Fibroblast of skin of right quadriceps (primary cell): ENCODE results near the gene E2F2.
"Not testable (repeated sequence)": the region's sequence is repeated elsewhere in the genome, so short reads cannot be mapped to it uniquely, and the experiment has no call there.

Source experiments
- DNase-seq: peaks from one replicate; pipeline ENCODE4 v3.0.0-alpha.2; 2013

The E2F2 gene

DNA sequence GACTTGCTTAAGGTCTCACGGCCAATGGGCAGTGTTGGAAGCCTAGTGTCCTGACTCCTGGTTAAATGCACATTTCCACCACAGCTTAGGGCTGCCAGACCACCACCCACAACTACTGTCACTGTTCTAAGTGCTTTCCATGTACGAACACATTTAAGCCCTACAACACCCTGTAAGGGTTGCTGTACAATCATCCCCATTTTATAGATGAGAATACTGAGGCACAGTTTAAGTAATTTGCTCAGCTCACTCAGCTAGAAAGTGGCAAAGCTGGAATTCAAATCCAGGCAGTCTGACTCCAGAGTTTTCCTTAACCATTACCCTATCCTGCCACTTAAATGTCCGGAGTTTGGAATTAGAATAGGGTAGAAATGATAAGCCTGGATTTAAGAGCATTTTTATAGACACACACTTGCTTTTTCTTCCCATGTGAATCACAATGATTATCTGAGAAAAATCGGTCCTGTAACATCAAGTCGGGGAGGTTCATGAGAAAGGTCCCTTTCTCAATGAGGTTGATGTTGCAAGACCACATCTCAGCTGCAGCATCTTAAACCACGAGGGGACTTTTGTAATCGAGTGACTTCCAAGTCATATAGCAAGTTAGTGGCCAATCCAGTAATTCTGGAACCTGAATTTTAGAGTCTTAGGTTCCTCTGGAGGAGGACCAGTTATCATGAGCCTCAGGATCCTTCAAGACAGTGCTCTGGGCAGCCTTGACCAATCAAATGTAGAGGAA is 8.6 kb downstream of the E2F2 start:
- DNase-seq = no peak

DNA sequence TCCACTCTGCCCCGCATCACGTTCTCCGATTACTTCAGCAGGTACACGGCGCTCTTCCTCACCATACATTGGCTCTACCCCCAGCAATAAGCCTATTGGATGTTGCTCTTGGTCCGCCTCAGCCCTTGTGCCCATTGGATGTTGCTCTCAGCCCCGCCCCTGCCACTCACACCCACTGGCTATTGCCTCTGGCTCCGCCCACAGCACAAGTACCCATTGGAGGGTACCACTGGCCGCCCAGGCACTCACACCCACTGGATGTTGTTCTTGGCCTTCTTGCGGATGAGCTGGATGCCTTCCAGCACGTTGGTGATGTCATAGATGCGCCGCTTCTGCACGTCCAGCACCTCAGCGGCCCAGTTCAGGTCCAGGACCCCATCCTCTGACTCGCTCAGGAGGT is 9.4 kb downstream of the E2F2 start:
- no peak for DNase-seq

GRCh38 chr1:23517581-23517980 is 13.5 kb downstream of the E2F2 start:
- DNase-seq = no peak

- no peak for DNase-seq
These were observed 15.1 kb downstream of the E2F2 start for GRCh38 chr1:23515905-23516304.

DNA sequence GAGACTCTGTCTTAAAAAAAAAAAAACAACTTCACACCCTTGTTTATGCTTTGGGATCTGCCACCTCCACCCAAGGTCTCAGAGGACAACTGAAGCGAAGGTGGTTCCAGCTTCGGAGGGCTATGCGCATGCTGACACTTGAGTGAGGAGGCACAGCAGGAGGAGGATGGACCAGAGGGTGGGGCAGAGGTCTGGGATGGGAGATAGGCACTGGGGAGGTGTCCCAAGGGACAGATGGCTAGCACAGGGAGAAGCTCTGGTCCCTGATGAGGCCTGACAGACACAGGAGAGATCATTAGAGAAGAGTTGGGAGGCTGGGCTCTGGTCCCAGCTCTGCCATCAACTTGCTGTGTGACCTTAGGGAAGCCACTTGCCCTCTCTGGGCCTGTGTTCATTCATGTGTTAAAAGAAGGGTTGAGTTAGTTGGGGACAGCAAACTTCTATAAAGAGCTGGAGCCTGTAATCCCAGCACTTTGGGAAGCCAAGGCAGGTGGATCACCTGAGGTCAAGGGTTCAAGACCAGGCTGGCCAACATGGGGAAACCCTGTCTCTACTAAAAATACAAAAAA is 16.8 kb downstream of the E2F2 start:
- no peak for DNase-seq

DNA sequence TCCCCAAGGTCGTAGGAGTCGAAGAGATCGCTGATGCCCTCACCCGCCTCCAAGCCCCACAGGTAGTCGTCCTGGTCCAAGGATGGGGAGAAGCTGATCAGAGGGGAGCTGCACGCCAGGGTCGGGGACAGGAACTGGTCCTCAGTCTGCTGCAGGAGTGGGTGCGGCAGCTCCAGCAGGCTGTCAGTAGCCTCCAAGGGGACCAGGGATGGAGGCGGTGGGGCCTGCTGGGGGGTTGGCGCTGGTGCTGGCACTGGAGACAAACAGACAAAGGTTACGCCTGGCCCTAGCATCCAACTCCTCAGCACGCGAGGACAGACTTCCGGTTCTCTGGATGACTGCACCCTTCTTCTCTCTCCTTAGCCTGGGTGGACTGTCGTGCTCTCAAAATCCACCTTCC is 21.1 kb downstream of the E2F2 start:
- no peak for DNase-seq

DNA sequence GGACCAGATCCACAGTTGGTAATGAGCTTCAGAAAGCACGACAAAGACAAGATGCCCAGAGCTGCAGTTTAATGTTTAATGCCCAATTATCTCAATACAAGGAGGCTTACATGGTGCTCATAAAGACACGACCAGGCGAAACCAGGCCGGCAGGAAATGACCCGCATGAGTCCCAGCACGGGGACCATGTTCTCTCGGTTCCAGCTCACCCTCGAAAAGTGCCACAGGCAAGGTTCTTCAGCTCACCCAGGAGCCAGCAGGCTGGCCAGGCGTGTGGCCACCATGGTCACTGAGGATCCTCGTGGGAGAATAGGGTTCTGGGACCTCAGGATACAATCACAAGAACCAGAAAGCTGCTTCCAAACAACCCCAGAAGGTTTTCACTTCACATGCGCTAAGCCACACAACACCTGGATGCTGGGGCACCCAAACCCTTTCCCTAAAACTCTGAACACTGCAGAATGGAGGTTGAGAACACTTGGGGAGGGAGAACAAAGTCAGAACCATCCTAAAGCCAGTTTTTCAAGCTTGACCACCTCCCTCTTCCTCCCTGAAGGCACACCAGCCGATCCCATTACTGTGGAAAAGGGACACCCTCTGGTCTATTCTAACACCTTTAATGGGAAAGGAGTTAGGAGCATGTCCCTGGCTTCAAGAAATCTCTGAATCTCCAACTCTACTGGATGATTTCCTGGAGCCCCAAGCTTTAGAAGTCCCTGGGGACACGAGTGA is 24.5 kb downstream of the E2F2 start:
- no peak for DNase-seq

DNA sequence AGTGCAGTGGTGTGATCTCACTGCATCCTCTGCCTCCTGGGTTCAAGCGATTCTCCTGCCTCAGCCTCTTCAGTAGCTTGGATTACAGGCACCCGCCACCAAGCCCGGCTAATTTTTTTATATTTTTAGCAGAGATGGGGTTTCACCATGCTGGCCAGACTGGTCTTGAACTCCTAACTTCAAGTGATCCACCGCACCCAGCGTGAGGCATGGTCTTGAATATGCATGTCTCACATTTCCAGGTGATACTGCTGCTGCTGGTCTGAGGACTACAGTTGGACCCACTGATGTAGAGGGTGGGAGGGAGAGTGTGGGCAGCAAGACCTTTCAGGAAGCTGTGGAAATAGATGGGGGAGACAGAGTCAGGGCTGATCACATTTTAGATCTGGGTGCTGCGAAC is 25.2 kb downstream of the E2F2 start:
- DNase-seq = no peak

- not testable (repeated sequence) for DNase-seq
These were observed 26.9 kb downstream of the E2F2 start for GRCh38 chr1:23504156-23504555.

DNA sequence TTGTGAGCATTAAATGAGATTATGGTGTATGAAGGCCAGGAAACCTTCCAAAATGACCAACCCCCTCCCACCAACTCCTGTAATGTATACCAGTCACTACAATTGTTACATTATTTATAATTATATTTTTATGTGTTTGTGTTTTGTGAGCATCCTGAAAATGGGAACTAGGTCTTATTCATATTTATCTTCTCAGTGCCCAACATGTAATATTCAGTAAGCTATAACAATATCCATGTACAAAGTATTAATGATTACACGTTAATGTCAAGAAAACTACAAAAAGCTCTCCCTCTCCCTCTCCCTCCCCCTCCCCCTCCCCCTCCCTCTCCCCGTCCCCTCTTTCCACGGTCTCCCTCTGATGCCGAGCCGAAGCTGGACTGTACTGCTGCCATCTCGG is 28.1 kb downstream of the E2F2 start:
- DNase-seq = no peak

- no peak for DNase-seq
These were observed 30.6 kb downstream of the E2F2 start for GRCh38 chr1:23500466-23500865.

DNA sequence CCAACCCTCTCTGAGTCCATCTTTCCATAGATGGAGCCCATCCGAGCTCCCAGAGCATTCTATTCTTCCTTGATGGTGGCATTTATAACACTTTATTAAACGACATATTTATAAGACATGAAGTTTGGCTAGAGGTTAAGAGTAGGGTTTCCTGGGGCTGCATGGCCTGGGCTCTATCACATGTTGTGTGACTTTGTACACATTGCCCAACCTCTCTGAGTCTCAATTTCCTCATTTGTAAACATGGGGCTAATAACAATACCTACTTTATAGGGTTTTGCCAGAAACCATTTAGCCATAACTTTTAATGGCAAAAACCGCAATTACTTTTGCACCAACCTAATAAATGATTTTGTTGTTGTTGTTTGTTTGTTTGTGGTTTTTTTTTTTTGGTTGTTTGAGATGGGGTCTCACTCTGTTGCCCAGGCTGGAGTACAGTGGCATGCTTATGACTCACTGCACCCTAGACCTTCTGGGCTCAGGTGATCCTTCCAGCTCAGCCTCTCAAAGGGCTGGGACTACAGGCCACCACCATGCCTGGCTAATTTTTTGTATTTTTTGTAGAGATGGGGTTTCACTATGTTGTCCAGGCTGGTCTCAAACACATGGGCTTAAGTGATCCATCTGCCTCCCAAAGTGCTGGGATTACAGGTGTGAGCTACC is 33.1 kb downstream of the E2F2 start:
- DNase-seq = no peak

GRCh38 chr1:23496490-23497181 is 34.4 kb downstream of the E2F2 start:
- DNase-seq = no peak

- DNase-seq = not testable (repeated sequence)
These were observed 36.2 kb downstream of the E2F2 start for GRCh38 chr1:23494836-23495235.

DNA sequence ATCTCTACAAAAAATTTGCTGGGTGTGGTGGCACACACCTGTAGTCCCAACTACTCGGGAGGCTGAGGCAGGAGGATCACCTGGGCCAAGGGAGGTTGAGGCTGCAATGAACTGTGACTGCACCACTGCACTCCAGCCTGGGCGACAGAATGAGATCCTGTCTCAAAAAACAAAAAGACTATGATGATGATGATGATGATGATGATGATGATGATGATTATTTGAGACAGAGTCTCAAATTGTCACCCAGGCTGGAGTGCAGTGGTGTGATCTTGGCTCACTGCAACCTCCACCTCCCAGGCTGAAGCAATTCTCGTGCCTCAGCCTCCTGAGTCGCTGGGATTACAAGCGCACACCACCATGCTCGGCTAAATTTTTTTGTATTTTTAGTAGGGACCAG is 38.3 kb downstream of the E2F2 start:
- not testable (repeated sequence) for DNase-seq

- no peak for DNase-seq
These were observed 38.8 kb downstream of the E2F2 start for GRCh38 chr1:23492132-23492720.

DNA sequence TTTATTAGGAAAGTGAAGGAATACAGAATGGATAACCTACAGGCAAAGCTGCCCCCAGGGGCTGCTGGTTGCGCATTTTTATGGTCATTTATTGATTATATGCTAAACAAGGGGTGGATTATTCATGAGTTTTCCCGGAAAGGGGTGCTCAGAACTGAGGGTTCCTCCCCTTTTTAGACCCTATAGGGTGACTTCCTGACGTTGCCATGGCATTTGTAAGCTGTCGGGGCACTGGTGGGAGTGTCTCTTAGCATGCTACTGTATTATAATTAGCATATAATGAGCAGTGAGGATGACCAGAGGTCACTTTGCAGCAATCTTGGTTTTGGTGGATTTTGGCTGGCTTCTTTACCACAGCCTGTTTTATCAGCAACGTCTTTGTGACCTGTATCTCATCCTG is 41.2 kb downstream of the E2F2 start:
- DNase-seq = no peak

DNA sequence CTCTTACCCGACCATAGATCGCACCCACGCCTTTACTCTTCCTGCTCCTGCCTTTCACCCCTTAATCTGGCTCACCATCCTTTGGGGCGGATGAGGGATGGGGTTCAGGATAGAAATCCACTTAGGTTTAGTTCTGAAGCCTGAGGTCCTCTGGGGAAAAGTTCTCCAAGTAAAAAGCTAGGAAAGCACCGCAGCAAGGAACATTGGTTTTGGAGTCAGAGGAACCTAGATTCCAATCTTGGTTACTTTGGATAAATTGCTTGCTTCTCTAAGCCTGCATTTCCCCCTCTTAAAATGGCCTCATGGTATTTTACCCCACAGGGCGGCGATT is 46.1 kb downstream of the E2F2 start:
- no peak for DNase-seq

DNA sequence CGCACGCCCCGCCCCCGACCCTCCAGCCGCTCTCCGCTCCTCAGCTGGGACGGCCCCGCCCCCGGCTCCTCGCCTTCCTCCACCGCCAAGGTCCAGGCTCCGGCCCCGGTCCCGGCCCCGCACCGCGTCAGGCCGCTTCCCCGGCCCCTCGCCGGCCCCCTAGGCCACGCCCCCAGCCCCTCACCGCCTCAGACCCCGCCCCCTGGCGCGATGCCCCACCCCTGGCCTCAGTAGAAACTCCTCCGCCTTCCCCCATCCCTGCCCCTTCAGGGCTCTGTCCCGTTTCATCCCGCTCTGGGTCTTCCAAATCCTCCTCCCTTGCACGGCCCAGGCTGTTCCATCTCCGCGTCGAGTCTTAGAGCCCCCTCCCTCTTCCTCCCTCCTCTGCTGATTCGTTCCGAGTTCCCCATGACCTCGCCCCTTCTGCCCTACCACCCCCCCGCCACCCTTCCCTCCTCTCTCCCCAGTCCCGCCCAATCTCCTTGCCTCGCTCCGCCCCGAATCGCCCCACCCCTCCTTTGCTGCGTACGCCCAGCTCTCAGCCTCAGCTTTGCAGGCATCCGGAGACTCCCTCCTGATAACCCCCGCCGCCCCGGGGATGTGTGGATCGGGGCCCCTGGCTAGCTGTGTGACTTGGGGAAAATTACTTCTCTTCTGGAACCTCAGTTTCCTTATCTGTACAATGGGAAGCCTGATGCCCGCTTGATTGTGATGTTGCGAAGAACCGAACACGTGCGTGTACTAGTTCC is 46.6 kb downstream of the E2F2 start:
- peak; percentile 95 for DNase-seq

- peak; percentile 50 for DNase-seq
These were observed 47.4 kb downstream of the E2F2 start, which contains the start of gene ASAP3 for GRCh38 chr1:23483321-23484252. ASAP3 (minus strand) TSS chr1:23484179; CDS start chr1:23484133, 46 bp downstream.

DNA sequence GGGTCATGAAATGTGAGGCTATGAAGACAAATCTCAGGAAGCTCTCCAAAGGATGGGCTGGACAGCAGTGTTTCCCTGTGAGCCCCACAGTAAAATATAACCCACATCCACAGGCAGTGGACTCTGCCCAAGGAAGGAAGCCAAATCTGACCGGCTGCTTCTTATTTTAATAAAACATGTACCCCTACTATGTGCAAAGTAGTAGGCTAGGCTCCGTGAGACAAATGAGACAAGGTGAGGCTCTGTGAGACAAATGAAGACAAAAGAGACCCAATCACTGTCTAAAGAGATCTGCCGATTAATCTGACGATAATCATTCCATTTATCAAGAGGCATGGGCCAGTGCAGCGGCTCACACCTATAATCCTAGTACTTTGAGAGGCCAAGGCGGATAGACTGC is 49.1 kb downstream of the E2F2 start:
- no peak for DNase-seq
